ENCODE data around the gene PELO.

The PELO gene

DNA sequence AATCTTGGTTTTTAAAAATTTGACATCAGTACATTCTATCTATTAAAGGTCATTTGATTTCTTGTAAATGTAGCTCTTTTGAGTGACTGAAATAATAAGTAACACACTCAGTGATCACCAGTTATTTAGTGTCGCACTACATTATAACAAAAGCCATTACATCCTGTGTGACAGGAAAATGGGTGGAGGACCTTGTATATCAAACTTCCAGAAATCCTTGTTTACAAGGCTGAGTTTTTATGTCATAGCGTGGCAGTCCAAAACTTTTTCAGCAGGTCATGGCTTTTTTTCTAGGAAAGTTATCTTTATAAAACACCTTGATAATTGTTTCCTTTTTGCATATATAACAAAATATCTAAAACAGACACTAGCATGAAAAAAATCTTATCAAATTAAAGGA lies 14.4 kb upstream of the PELO start:
- DNase-seq = no peak

DNA sequence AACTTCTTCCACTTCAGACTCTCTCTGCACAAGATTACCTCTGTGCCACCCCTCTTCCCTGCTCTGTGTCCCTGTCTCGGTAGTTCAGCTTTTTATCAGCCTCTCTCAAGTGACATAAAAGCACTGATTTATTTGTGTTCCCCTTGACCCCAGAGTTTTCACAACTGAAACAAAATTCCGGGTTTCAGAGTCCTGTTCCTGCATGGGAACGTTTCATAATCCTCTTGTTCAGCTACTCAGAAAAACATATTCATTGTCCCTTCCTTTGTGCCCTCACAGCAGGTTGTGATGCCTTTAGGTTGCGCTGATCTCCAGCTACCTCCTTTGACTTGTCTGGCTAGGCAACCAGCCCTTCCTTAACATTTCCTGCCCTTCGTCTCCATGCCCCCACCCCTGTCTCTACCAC lies 13.7 kb upstream of the PELO start:
- DNase-seq = no peak

DNA sequence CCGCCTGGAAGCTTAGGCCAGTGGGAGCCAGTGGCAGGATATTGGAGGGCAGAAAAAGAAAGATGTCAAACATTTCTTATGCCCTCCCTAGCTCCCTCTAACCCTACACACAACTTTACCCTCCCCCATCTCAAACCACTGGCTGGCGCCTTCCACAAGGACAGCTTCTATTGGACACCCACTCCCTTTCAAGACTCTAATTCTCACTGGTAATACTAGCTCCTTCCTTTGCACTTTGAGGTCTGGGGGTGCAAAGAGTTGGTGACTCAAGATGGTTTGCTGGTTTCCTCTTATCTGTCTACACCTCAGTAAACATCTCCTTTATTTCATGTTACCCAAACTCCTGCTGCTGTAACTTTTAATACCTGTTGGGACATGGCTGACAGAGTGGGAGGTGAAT lies 11.6 kb upstream of the PELO start:
- DNase-seq = no peak

DNA sequence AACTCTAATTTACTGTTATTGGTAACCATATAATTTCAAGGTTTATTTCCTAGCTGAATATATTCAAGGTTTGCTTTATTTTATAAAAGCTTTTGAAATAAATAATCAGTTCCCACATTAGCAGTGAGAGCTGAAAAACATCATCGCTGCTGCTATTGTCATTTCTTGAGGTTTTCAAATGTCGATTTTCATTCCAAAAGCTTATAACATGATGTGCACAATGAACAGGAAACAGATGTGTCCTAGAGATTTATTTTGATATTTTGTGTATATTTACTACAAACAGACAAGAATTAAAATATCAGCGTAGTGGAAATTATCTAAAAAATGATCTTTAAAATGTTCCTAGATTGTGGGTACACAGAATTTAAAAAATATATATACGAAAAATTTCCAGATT lies 10.5 kb upstream of the PELO start:
- DNase-seq = no peak

DNA sequence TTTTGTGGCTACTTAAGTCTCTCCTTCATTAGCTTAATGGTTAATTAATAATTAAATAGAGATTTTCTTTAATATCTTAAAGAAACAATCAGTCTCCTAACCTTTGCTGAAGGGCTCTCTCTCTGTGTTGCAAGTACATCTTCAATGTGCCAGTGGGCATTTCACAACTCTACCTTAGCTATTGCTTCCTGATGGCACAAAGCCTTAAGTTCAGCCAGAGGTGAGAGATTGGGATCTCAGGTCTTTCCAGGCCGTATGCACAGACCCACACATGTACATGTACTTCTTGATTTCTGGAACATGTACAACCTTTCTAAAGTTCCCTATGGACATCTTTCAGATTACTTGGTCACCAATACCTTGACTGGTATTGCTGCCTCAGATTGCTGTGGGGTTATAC lies 8.9 kb upstream of the PELO start:
- DNase-seq = no peak

DNA sequence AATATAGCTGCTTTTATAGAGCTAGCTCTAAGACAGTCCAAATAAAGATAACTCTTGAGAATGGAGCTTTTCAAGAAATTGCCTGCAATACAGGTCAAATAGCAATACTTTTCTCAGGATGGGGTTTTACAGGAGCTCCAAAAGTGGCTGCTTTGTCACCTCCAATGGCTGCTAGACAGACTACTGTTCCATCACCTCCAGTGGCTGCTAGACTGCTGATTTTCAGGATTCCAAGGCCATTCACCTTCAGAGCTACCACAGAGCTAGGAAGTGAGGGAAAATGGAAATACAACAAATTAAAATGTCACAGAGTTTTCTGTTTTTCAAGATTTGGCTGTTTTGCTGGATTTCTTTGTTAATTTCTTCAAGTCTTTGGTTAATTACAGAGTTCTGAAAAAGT lies 8.5 kb upstream of the PELO start:
- DNase-seq = no peak

DNA sequence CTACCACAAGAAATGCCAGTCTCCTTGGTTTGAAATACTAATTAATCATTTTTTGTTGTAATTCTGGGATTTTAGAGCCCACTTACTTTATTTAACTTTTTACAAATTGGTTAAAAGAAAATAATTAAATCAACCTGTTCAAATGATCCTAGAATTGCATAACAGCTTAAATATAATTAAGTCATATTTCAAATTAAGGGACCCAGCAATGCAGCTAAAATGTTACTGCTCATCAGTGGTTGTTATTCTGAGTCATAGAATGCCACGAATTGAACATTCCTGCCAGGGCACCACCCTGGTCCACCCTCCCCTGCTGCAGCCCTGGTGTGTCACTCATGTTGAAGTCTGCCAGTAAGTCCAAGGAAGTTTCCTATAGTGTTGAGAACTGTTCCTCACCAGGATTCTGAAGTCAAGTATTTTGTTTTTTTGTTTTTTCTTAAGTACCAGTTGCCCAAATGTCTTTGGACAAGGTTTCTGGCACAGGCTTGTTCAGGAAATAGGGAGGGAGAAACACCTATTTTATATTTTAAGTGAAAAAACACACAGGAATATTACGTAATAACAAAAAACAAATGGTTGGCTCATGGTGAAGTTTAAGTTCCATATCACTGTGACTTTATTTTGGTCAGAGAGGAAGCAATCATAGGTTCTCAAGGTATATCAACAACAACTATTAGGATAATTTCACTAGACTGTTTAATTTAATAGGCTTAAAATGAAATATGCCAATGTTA lies 4.3 kb upstream of the PELO start:
- peak; percentile 69 for DNase-seq

DNA sequence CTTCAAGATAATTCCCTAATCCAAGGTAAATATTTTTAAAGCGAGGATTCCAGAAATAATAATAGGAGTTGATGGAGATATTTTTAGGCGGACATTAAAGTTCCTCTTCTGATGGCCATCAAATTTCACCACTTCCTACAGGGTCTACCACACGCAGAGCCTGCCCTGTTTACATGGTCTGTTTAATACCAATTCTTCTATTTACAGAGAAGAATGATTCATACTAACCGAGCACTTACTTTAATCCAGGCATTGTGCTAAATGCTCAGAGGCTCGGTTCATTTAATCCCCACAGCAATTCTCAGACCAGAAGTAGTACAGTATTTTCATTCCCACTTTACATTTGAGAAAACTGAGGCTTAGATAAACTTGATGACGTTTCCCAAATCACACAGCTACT lies 3.0 kb upstream of the PELO start:
- peak; percentile 66 for DNase-seq

DNA sequence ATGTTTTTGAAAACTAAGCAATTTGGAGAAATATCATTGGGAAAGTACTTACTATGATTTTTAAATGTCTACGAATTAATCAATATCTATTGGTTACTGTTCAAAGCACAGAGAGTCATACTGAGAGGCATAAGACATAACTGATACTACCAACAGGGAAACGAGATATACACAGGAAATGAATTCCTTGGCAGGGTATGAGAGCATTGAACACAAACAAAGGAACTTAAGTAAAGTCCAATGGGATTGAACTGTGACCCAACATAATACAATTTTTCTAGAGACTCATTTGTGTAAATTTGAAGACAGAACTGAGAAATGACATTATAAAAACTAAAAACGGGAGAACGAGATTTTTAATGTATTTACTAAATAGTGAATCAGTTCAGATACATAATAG lies 1.3 kb upstream of the PELO start:
- no peak for DNase-seq

DNA sequence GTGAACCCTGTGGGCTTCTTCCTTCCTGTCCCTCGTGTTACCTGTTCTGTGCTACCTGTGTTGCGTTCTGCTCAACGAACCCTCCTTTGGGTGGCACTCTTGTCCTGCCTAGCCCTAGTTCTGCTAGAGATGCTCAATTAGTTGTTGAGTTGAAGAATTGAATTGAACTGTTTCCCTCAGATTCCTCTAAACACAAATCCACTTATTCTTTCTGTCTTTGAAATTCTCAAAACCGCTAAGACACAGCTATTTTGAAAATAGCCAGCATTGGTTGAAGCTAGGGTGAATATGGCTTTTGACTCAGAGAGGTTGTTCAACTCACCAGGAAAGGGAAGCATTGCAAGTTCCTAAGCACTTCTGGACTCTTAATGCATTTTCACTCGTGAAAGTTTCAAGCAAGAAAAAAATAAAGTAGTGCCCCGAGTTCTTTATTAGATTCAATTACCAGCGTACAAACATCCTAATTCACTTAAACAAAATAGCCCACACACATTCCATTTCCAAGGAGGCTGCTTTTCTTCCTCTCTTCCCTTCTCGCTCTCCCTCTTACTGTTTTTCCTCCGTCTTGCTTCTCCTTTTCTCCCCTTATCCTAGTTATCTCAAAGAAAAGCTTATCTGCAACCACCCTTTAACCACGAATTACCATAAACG lies 642 bp upstream of the PELO start:
- no peak for DNase-seq

DNA sequence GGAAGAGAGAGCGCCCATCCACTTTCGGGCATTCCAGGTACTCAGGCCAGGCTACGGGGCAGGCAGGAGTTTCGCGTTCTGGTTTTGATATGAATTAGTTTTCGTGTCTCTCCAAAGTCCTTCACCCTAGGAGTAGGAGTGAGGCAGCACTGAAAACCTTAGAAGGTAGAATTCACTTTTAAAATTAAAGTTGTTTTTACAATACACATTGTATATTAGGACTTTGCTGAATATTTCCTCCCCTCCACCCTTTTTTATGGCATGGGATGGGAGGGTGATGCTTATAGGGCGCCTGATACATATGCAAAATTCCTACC lies 747 bp downstream of the PELO start:
- no peak for DNase-seq

DNA sequence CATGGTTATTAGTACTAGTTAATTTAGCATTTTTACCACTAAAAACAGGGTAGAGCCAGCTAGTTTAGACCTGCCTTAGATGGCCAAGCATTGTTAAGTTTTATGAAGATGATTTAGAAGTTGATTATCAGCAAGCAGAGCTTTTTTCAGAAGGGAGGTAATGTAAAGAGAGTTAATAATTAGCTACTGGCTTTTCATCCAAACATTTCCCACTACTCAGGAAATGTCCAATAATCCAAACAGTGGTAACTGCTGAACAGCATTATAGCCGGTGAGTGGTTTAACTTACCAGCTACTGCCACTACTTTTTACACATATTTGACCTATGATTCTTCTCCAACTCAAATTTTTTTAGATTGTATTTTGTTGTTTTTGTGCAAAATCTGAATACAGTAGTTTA lies 1.7 kb downstream of the PELO start:
- DNase-seq = no peak

DNA sequence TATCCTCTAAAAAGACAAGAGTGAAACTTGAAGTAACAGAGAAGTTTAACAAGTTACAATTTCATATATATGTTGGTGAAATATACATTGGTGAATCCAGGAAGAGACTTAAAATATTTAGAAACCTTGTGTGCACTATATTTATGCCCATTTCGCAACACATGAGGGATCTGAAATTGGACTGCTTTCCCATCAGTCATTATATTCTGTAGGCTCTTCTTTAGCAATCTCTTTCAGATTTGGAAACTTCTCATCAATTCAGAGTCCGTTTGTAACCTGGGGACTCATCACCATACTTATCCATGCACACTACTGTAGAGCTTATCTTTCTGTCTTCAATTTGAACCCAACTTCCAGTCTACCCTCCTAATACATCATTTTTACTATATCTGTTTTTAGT lies 2.1 kb downstream of the PELO start:
- no peak for DNase-seq

DNA sequence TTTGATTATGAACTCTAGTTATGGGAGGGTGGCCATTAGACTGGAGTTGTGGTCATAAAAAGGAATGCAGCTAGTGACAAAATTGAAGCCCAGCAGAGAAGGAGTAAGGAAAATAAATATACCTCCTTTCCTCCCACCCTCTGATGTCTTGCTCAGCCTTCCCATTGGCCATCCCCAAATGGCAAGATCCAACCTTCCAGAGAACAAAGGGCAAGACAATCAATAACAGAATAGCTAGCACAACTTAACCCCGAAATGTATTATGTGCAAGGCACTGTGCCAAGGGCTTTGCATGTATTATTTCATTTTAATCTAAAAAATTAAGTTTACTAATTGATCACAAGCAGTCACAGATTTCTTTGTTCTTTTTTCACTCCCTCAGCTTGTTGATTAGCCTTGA lies 3.6 kb downstream of the PELO start:
- no peak for DNase-seq

DNA sequence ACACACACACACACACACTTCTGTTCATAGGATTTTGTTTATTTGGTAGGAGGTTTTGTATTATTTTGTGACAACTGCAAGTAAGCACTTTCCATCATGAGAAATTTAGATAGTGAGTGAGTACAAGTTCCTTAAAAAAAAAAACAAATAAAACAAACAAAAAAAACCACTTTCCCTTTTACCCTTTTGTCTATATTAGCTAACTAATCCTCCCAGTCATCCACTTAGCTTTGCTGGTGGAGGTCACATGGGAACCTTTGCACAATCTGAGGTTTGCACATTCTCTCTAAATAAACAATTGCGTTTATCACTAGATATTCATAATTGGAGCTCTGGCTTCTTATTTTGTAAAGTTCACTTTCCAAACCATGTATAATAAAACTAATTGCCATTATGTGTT lies 6.8 kb downstream of the PELO start:
- peak; percentile 81 for DNase-seq

DNA sequence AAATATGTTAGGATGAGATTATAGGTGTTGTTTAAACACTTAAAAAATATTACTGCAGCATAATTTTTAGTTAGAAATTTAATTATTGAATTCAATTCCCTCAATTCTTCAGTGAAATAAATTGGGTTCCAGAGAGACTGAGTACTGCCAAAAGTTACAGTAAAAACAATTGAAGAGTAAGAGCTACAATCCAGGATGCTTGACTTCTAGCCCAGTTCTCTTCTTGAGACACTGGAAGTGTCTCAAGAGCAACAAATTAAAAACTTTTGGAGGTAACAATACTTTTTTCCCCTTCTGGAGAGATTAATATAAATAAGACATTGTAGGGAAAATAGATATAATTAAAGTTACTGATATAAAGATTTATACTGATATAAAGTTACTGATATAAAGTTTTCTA lies 8.3 kb downstream of the PELO start:
- DNase-seq = no peak

DNA sequence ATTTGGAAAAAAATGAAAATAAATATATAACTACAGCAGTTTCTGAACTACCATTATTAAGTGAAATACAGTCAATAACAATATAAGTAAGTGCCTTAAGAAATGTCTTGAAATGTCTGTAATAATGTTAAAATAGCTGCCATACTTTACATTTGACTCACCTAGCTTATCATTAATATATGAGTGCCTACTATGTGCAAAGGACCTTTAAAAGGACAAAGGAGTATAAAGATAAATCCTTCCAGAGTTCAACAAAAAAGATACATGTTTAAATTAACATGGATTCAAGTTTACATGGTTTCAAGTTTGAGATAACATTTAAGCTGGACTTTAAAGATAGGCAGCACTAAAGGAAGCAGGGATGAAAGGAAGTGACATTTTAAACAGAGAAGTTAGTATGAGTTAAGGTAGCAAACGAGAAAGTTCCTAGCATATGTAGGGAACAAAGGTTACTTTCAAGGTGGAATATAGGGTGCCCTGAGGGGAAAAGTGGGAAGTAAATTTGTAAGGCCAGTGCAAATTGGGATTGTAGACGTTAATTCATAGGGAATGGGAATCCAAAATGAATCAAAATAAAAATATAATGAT lies 8.9 kb downstream of the PELO start:
- DNase-seq = no peak

DNA sequence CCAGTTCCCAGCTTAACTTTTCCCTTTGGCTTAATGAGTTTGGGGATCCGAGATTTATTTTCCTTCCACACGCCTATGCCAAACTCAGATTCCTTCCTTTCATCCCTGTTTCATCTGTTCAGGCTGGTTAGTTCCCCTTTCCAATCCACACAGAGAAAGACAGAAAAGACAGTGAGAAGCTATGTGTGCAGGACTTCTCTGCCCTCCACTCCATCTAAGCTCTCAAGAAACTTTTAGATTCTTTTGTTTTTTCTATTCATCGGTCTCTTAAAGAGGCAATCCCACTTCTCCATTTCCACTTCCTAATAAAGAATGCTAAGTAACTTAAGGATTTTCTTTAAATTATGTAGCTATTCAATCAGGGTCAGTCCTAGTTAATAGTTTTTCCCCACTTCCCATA lies 11.2 kb downstream of the PELO start:
- DNase-seq = no peak

DNA sequence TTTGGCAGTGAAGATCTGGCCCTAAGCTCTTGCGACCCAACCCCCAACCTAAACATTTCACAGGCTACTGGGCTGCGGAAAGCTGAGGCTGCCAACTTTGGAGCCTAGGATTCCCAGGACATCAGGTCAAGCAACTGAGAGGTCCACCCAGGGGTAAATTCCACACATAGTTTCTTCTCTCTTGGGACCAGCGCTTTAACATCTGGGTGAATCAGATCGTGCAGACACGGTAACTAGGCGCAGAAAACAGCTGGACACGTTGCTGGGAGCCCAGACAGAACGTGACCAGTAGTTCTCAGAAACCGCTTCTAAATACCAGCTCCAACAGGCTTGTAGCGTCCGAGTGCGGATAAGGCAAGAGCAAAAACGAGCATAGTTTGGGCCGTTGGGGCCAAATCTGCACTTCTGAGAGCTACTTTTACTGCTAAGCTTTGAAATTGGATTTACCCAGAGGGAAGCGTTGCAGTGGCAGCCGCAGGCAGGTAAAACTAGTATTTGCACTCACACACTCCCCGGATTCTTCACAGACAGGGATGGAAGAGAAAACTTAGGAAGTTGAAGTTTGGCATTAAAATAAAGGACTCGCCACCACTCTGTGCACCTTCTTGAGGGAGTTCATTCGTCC lies 11.8 kb downstream of the PELO start:
- DNase-seq = peak; percentile 86

DNA sequence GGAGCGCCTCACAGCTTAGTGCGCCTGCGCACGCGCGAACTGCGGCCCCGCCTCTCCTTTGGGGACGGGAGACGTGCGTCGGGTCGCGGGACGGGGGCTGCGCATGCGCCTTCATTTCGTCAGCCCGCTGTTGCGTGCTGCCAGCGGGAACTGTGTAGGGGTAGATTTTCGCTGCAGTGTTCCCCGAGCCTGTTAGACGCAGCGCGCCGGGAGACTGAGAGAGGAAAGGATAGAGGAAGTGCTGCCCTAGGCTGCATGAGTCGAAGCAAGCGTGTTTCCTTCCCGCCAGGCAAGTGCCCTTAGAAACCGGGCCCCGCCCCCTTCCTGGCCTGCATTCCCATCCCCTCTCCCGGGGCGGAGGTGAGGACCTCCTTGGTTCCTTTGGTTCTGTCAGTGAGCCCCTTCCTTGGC lies 12.3 kb downstream of the PELO start:
- DNase-seq = peak; percentile 93

DNA sequence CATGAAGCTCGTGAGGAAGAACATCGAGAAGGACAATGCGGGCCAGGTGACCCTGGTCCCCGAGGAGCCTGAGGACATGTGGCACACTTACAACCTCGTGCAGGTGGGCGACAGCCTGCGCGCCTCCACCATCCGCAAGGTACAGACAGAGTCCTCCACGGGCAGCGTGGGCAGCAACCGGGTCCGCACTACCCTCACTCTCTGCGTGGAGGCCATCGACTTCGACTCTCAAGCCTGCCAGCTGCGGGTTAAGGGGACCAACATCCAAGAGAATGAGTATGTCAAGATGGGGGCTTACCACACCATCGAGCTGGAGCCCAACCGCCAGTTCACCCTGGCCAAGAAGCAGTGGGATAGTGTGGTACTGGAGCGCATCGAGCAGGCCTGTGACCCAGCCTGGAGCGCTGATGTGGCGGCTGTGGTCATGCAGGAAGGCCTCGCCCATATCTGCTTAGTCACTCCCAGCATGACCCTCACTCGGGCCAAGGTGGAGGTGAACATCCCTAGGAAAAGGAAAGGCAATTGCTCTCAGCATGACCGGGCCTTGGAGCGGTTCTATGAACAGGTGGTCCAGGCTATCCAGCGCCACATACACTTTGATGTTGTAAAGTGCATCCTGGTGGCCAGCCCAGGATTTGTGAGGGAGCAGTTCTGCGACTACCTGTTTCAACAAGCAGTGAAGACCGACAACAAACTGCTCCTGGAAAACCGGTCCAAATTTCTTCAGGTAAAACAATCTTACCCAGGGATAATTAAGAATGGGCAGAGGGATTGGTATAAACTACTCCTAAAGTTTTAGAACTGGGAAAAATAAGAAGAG lies 12.9 kb downstream of the PELO start:
- peak; percentile 85 for DNase-seq

DNA sequence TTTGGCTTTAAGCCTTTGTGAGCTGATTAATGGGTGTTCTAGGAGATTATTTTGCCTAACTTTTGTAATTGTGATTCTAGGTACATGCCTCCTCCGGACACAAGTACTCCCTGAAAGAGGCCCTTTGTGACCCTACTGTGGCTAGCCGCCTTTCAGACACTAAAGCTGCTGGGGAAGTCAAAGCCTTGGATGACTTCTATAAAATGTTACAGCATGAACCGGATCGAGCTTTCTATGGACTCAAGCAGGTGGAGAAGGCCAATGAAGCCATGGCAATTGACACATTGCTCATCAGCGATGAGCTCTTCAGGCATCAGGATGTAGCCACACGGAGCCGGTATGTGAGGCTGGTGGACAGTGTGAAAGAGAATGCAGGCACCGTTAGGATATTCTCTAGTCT lies 13.6 kb downstream of the PELO start:
- peak; percentile 55 for DNase-seq

DNA sequence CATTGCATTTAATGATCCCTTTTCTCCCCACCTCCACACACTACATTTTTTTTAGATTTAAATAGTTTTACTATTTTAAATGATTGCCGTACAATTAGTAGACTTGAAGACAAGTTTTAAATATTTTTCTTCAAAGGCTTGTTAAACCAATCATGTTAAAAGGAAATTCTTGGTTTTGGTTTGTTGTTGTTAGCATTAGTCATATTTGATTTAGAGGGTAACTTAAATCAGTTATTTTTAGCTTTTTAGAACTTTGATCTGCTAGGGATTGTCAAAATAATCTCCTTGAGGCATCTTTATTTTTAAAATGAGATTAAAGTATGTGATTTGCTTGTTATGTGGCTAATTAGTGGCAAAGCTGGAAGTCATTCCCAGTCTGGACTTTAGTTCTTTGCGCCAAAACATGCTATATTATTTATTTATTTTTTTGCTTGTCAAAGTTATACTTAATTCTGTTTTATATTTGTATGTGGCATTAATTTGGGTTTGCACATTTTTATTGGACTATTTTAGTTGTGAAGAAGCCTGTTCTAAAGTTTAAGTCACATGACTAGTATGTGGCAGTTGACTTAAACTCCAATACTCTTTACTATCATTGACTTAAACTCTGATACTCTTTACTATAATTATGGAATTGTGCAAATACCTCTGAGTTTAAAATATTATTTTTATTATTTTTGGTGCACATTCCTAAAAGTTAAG lies 14.7 kb downstream of the PELO start:
- peak; percentile 61 for DNase-seq

All from HCEC 1CT (cell line).